MM.1S (cell line): ENCODE results near the gene SFRP2.
A peak's percentile ranks its signal among the peaks of the same experiment; 100 is the strongest.

Experiments
- DNase-seq: peaks from one replicate; pipeline ENCODE4 v3.0.0-alpha.2; 2015
- H2AFZ ChIP-seq: fragments of 300-600 bp; sonication (generic); 2 replicates; pipeline ENCODE4 v1.6.0; 2016; ENCODE audit warnings: antibody characterized with exemption, low read length
- H3F3A ChIP-seq: fragments of 300-600 bp; sonication (generic); 2 replicates; pipeline ENCODE4 v1.6.1; 2016; ENCODE audit warnings: mild to moderate bottlenecking, antibody characterized with exemption, low read length, moderate library complexity, mixed read lengths; ENCODE audit not compliant: insufficient read depth
- H3K27ac ChIP-seq: fragments of 300-600 bp; sonication (generic); 2 replicates; pipeline ENCODE4 v1.5.1; 2016; ENCODE audit warnings: mild to moderate bottlenecking, low read length
- H3K27me3 ChIP-seq: fragments of 300-600 bp; sonication (generic); replicated peaks from 2 replicates; pipeline ENCODE4 v1.6.0; 2016; ENCODE audit warnings: low read length; ENCODE audit not compliant: insufficient read depth
- H3K36me3 ChIP-seq: fragments of 300-600 bp; sonication (generic); replicated peaks from 2 replicates; pipeline ENCODE4 v1.6.1; 2016; ENCODE audit warnings: mild to moderate bottlenecking, low read length, mixed read lengths; ENCODE audit not compliant: insufficient read depth
- H3K4me1 ChIP-seq: fragments of 300-600 bp; sonication (generic); 2 replicates; pipeline ENCODE4 v1.6.1; 2016; ENCODE audit warnings: low read length, mixed read lengths
- H3K4me2 ChIP-seq: fragments of 300-600 bp; sonication (generic); 2 replicates; pipeline ENCODE4 v1.6.0; 2016; ENCODE audit warnings: low read depth, low read length
- H3K4me3 ChIP-seq: fragments of 300-600 bp; sonication (generic); 2 replicates; pipeline ENCODE4 v1.5.1; 2016; ENCODE audit warnings: low read length, mixed read lengths
- H3K79me2 ChIP-seq: fragments of 300-600 bp; sonication (generic); 2 replicates; pipeline ENCODE4 v1.6.1; 2016; ENCODE audit warnings: mixed run types, low read length, mixed read lengths
- H3K9ac ChIP-seq: fragments of 300-600 bp; sonication (generic); 2 replicates; pipeline ENCODE4 v1.6.1; 2016; ENCODE audit warnings: low read length, mixed read lengths
- H3K9me2 ChIP-seq: fragments of 300-600 bp; sonication (generic); replicated peaks from 2 replicates; pipeline ENCODE4 v1.6.1; 2016; ENCODE audit warnings: mild to moderate bottlenecking, low read length, mixed read lengths; ENCODE audit not compliant: insufficient read depth
- H3K9me3 ChIP-seq: fragments of 300-600 bp; sonication (generic); replicated peaks from 2 replicates; pipeline ENCODE4 v1.6.1; 2016; ENCODE audit warnings: mild to moderate bottlenecking, low read length, mixed read lengths; ENCODE audit not compliant: insufficient read depth
- H4K20me1 ChIP-seq: fragments of 300-600 bp; sonication (generic); 2 replicates; pipeline ENCODE4 v1.6.1; 2016; ENCODE audit warnings: mild to moderate bottlenecking, low read length, moderate library complexity, mixed read lengths; ENCODE audit not compliant: insufficient read depth
- CTCF ChIP-seq: fragments of 300-600 bp; sonication (generic); IDR thresholded peaks from 2 replicates; pipeline ENCODE4 v1.5.1; 2016; ENCODE audit warnings: antibody characterized with exemption, low read length, mixed read lengths
- EZH2 ChIP-seq: fragments of 300-600 bp; sonication (generic); optimal IDR thresholded peaks from 2 replicates; pipeline ENCODE3; 2017; ENCODE audit warnings: low read depth, mild to moderate bottlenecking, antibody characterized with exemption, low read length, mixed read lengths
- EZH2phosphoT487 ChIP-seq: fragments of 300-600 bp; sonication (generic); IDR thresholded peaks from 2 replicates; pipeline ENCODE4 v1.6.1; 2018; ENCODE audit warnings: antibody characterized with exemption, low read length

Gene SFRP2

GRCh38 chr4:153792618-153793247, 3.9 kb upstream of the SFRP2 start:
- H2AFZ ChIP-seq = no peak overlapping the region
- no peaks in the 10 kb centered on the region for H3F3A ChIP-seq
- no peak overlapping the region for H3K4me3 ChIP-seq
- H3K36me3 ChIP-seq = no peaks in the 10 kb centered on the region
- TF ChIP-seq EZH2phosphoT487 (no peak), CTCF (no peak)
- H3K79me2 ChIP-seq = no peaks in the 10 kb centered on the region
- peaks cover 8% of the 10 kb centered on the region; the same call in 1 of the 2 replicates for H3K27me3 ChIP-seq
- no peaks in the 10 kb centered on the region for H3K9me2 ChIP-seq
- H3K4me1 ChIP-seq = no peaks in the 10 kb centered on the region
- H3K27ac ChIP-seq = no peak overlapping the region
- no peaks in the 10 kb centered on the region for H3K9me3 ChIP-seq
- no peaks in the 10 kb centered on the region for H4K20me1 ChIP-seq
- no peak overlapping the region for H3K9ac ChIP-seq
- H3K4me2 ChIP-seq = peak overlapping the region; percentile 42; the same call in 1 of the 2 replicates
- DNase-seq = no peak

- Histone ChIP-seq H3F3A (no peaks in the 10 kb centered on the region), H3K4me3 (no peak overlapping the region), H2AFZ (no peak overlapping the region), H3K4me2 (peak overlapping the region; percentile 42), H3K27ac (no peak overlapping the region), H3K36me3 (no peaks in the 10 kb centered on the region), H4K20me1 (no peaks in the 10 kb centered on the region), H3K9ac (no peak overlapping the region), H3K9me3 (no peaks in the 10 kb centered on the region), H3K27me3 (peaks cover 8% of the 10 kb centered on the region; the same call in 1 of the 2 replicates), H3K4me1 (no peaks in the 10 kb centered on the region), H3K9me2 (no peaks in the 10 kb centered on the region), H3K79me2 (no peaks in the 10 kb centered on the region)
- TF ChIP-seq EZH2phosphoT487 (no peak), EZH2 (no peak), CTCF (no peak)
- no peak for DNase-seq
These were observed 3.1 kb upstream of the SFRP2 start for GRCh38 chr4:153791746-153792617.

- H3K27ac ChIP-seq = no peak overlapping the region
- no peaks in the 10 kb centered on the region for H3K9me2 ChIP-seq
- DNase-seq = no peak
- no peak overlapping the region for H3K4me2 ChIP-seq
- H3K36me3 ChIP-seq = no peaks in the 10 kb centered on the region
- H3F3A ChIP-seq = no peaks in the 10 kb centered on the region
- H3K9me3 ChIP-seq = no peaks in the 10 kb centered on the region
- no peaks in the 10 kb centered on the region for H3K79me2 ChIP-seq
- no peak overlapping the region for H3K4me3 ChIP-seq
- no peaks in the 10 kb centered on the region for H4K20me1 ChIP-seq
- peaks cover 8% of the 10 kb centered on the region; the same call in 1 of the 2 replicates for H3K27me3 ChIP-seq
- no peak overlapping the region for H2AFZ ChIP-seq
- no peak for TF ChIP-seq CTCF
- no peak for TF ChIP-seq EZH2phosphoT487
- TF ChIP-seq EZH2 = no peak
- H3K4me1 ChIP-seq = no peaks in the 10 kb centered on the region
- H3K9ac ChIP-seq = no peak overlapping the region
These were observed 2.2 kb upstream of the SFRP2 start for GRCh38 chr4:153790962-153791551.
